Fibroblast of lung (primary cell): Measurements from ENCODE around the gene ABL2. TPM values are rescaled to one million over a fixed set of nuclear protein-coding genes. Genes with fewer than 3 reads are reported as not detected.

Source experiments
- DNase-seq, 2 donors: peaks; one replicate each; pipeline versions ENCODE4 v3.0.0 to v3.0.0-alpha.2; 2010; ENCODE audit warnings: low read depth in 2 of 2
- H2AFZ ChIP-seq: 2 replicates; pipeline ENCODE4 v1.5.1; 2012; ENCODE audit warnings: low read length, control low read depth, inconsistent platforms
- H3K27ac ChIP-seq: 2 replicates; pipeline ENCODE4 v1.5.1; 2011; ENCODE audit warnings: low read length, control low read depth; ENCODE audit not compliant: insufficient read depth
- H3K27me3 ChIP-seq: 2 replicates; pipeline ENCODE4 v1.5.1; 2011; ENCODE audit warnings: mild to moderate bottlenecking, low read length; ENCODE audit not compliant: control insufficient read depth, insufficient read depth
- H3K36me3 ChIP-seq: 2 replicates; pipeline ENCODE4 v1.5.1; 2011; ENCODE audit warnings: low read length; ENCODE audit not compliant: control insufficient read depth, insufficient read depth
- H3K4me1 ChIP-seq: 2 replicates; pipeline ENCODE4 v1.5.1; 2011; ENCODE audit warnings: low read length; ENCODE audit not compliant: control insufficient read depth, insufficient read depth; ENCODE audit errors: extremely low read depth
- H3K4me2 ChIP-seq: 2 replicates; pipeline ENCODE4 v1.5.1; 2011; ENCODE audit warnings: low read length, control low read depth; ENCODE audit not compliant: insufficient read depth; ENCODE audit errors: extremely low read depth
- H3K4me3 ChIP-seq, 4 experiments: fragments of 200-600 bp in 1 of 4; sonication (generic) in 1 of 4; replicated peaks in 1 of 4; 2 replicates each; pipeline ENCODE4 v1.5.1; 2011 to 2016; ENCODE audit warnings: low read length in 4 of 4, low read depth in 3 of 4, mild to moderate bottlenecking in 3 of 4, control low read depth in 2 of 4, inconsistent platforms in 1 of 4, mixed read lengths in 1 of 4; ENCODE audit not compliant: insufficient read depth in 1 of 4; ENCODE audit errors: control extremely low read depth in 1 of 4
- H3K79me2 ChIP-seq: 2 replicates; pipeline ENCODE4 v1.5.1; 2012; ENCODE audit warnings: mild to moderate bottlenecking, low read length, inconsistent platforms; ENCODE audit not compliant: control insufficient read depth, insufficient read depth
- H3K9ac ChIP-seq: 2 replicates; pipeline ENCODE4 v1.5.1; 2011; ENCODE audit warnings: mild to moderate bottlenecking, low read length, control low read depth; ENCODE audit not compliant: insufficient read depth
- H3K9me3 ChIP-seq: 2 replicates; pipeline ENCODE4 v1.5.1; 2012; ENCODE audit warnings: low read depth, low read length; ENCODE audit not compliant: control insufficient read depth, insufficient read depth
- H4K20me1 ChIP-seq: 2 replicates; pipeline ENCODE4 v1.5.1; 2011; ENCODE audit warnings: low read length; ENCODE audit not compliant: control insufficient read depth, insufficient read depth; ENCODE audit errors: extremely low read depth
- CTCF ChIP-seq, 2 donors: IDR thresholded peaks in 1 of 2; conservative IDR thresholded peaks in 1 of 2; 1 replicate in 1 of 2; 2 replicates in 1 of 2; pipeline ENCODE4 v1.5.1; 2011 to 2012; ENCODE audit warnings: low read length in 2 of 2, control low read depth in 1 of 2, inconsistent platforms in 1 of 2, low read depth in 1 of 2, mild to moderate bottlenecking in 1 of 2
- EZH2 ChIP-seq: IDR thresholded peaks from 2 replicates; pipeline ENCODE4 v1.5.1; 2012; ENCODE audit warnings: low read length, control low read depth, mild to moderate bottlenecking; ENCODE audit errors: missing control alignments
- polyA plus RNA-seq, 2 donors: library from polyadenylated mRNA; depleted of rRNA in 1 of 2; stranded (reverse) in 1 of 2; unstranded in 1 of 2; fragments of >200 nt; gene quantifications; 2 replicates each; pipeline ENCODE4 v1.2.1, GENCODE V29; 2011 to 2012; ENCODE audit warnings: missing spikeins in 1 of 2
- total RNA-seq: library from RNA; depleted of rRNA; stranded (reverse); fragments of >200 nt; gene quantifications from 2 replicates; pipeline ENCODE4 v1.2.1, GENCODE V29; 2014

Gene ABL2
- total and polyA plus RNA-seq, 2 donors (not counting 1 experiment from before 2014, with no cell fraction given), result 36.1 to 85.4 TPM

- Histone ChIP-seq H3K4me3 (no peak overlapping the region), H2AFZ (no peak overlapping the region), H4K20me1 (no peaks in the 10 kb centered on the region), H3K4me2 (no peak overlapping the region), H3K9ac (no peak overlapping the region), H3K4me1 (peaks cover 3% of the 10 kb centered on the region), H3K9me3 (no peaks in the 10 kb centered on the region), H3K27me3 (no peaks in the 10 kb centered on the region), H3K79me2 (no peaks in the 10 kb centered on the region), H3K27ac (no peak overlapping the region), H3K36me3 (no peaks in the 10 kb centered on the region)
- no peak for DNase-seq
- TF ChIP-seq CTCF (conservative IDR thresholded peaks at IDR 0.05 in 1 of 2, IDR thresholded peaks at IDR 0.05 in 1 of 2; ENCODE audit: low read depth in 1 of 2, low read length in 2 of 2), result no peak
- no peak for TF ChIP-seq EZH2
Observed at GRCh38 chr1:179053486-179053885, 176.0 kb downstream of the ABL2 start.

- no peak for TF ChIP-seq EZH2
- no peak for TF ChIP-seq CTCF (conservative IDR thresholded peaks at IDR 0.05 in 1 of 2, IDR thresholded peaks at IDR 0.05 in 1 of 2; ENCODE audit: low read depth in 1 of 2, low read length in 2 of 2)
- no peak overlapping the region for H3K4me3 ChIP-seq
- DNase-seq, result no peak
- no peak overlapping the region for H2AFZ ChIP-seq
- H3K27me3 ChIP-seq, result no peaks in the 10 kb centered on the region
- H3K9ac ChIP-seq, result no peak overlapping the region
- H3K27ac ChIP-seq, result no peak overlapping the region
- H3K79me2 ChIP-seq, result no peaks in the 10 kb centered on the region
- H3K4me2 ChIP-seq, result no peak overlapping the region
- H3K36me3 ChIP-seq, result no peaks in the 10 kb centered on the region
- no peaks in the 10 kb centered on the region for H3K4me1 ChIP-seq
- no peaks in the 10 kb centered on the region for H4K20me1 ChIP-seq
- H3K9me3 ChIP-seq, result no peaks in the 10 kb centered on the region
Observed at GRCh38 chr1:179052776-179053175, 176.7 kb downstream of the ABL2 start.

Other genes starting within 250 kb of the ABL2 start
- gene FAM20B, start 203.8 kb downstream of the ABL2 start, total RNA-seq, result 32.9 and 45.2 TPM in 2 replicates
- gene FAM20B, start 203.8 kb downstream of the ABL2 start, polyA plus RNA-seq, result 32.0 and 42.1 TPM in 2 replicates
- 32.9 and 62.1 TPM in 2 replicates for gene TOR3A, start 147.6 kb downstream of the ABL2 start, total RNA-seq
- gene TOR3A, start 147.6 kb downstream of the ABL2 start, polyA plus RNA-seq, result 24.0 and 24.1 TPM in 2 replicates
- 31.1 and 50.5 TPM in 2 replicates for gene SOAT1, start 64.1 kb upstream of the ABL2 start, total RNA-seq
- gene SOAT1, start 64.1 kb upstream of the ABL2 start, polyA plus RNA-seq, result 64.1 and 77.6 TPM in 2 replicates
- gene AXDND1, start 136.3 kb upstream of the ABL2 start, total RNA-seq, result 0.17 and 0.26 TPM in 2 replicates
- gene AXDND1, start 136.3 kb upstream of the ABL2 start, polyA plus RNA-seq, result 0.05 TPM in 1 of 2 replicates, not detected in the other